ENCODE data around the gene ELP5. TPM values are rescaled to one million over a fixed set of nuclear protein-coding genes. Genes with fewer than 3 reads are reported as not detected.

Gene ELP5
- total RNA-seq, 4 donors from 2014 or later = 13.3 to 52.7 (median 26.7) TPM

DNA sequence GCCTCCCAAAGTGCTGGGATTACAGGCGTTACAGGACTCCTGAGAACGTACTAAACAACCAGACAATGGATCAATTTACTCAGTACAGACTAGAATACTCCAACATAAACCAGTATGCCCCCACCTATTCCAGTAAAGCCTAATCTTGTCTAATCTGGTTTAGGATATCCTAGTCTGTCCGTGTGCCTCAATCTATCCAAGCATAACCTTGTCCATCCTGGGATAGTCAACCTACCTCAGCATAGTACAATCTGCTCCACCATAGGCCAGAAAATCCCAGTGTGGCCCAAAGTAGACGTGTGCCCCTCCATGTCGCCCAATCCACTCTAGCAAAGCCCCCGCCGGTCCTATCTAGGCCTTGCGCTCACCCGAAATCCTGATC lies 18.3 kb upstream of the ELP5 start:
- Histone ChIP-seq H3K27ac (peak overlapping the region; percentile 88 to 99 (median 95)), H3K36me3 (peaks cover 0 to 39% of the 10 kb centered on the region in 2 donors), H3K4me3 (peak overlapping the region; percentile 81 to 99 (median 88)), H3K9me3 (no peaks in the 10 kb centered on the region), H3K27me3 (no peaks in the 10 kb centered on the region), H3K4me1 (peaks cover 29 to 44% of the 10 kb centered on the region in 2 donors)
- no peak for TF ChIP-seq POLR2A (IDR thresholded peaks at IDR 0.05)
- intact Hi-C loops (cut with DNase I; ENCODE audit: low total_unique reads) = loop anchor here (2.0 kb wide), 1 partner anchor 13 kb away; no protein-coding TSS in a partner anchor
- in situ Hi-C loops (cut with MboI; ENCODE audit: low sequenced_read_pairs in 4 of 4) = no loop called here
- ATAC-seq = peak; percentile 3
- no peak for DNase-seq

DNA sequence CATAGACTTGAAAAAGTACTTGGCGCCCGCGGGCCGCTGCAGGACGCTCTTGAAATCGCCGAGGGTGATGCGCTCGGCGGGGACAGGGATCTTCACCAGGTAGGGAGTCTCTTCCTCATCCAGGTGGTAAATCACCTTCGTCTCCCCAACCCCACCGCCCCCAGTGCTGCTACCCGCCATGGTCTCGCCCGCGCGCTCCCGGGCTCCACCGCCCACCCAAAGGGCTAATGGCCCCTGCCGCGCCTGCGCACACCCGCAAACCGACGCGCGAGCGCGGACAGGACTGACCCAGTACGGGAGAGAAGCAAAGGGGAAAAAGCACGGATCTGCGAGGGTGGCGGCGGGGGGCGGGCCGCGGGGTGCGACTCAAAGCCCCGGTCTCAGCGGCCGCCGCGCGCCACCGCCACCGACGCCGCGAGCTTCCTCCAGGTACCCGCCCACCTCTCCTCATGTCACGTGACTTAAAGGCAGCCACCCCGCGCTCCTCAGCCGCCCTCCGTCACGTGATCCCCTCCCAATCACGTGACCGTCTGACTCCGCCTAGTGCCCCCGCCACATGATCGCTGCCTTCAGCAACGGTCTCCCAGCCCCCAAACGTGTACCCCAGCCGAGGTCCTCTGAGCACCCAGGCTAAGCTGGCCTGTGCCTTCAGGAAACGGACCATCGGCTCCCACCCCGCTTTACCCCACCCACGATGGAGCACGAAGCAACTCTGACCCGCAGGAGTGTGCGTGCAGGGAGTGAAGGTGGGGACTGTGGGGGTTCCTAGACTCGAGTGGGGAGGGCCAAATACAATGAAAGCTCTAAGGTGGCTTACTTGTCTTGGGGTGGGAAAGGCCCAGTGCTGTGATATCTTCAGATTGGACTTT lies 17.7 kb upstream of the ELP5 start, which contains the start of gene DVL2:
TSS of gene DVL2 (minus strand) at position 435 of the 869 bp plus-strand sequence. CDS start at position 180, 255 bp downstream.
- in situ Hi-C loops (cut with MboI; ENCODE audit: low sequenced_read_pairs in 4 of 4) = no loop called here
- Histone ChIP-seq H3K4me3 (peak within 1 kb of the TSS; percentile 81 to 99 (median 88)), H3K27ac (peak within 1 kb of the TSS; percentile 88 to 99 (median 95)), H3K9me3 (no peaks in the 10 kb centered on the region), H3K4me1 (peaks cover 29 to 44% of the 10 kb centered on the region in 2 donors), H3K27me3 (no peaks in the 10 kb centered on the region), H3K36me3 (peaks cover 0 to 33% of the 10 kb centered on the region in 2 donors)
- ATAC-seq = peak; percentile 59 to 70
- intact Hi-C loops (cut with DNase I; ENCODE audit: low total_unique reads) = loop anchor here (2.0 kb wide), 1 partner anchor 14 kb away; no protein-coding TSS in a partner anchor
- peak; percentile 93 to 96 for DNase-seq
- peak; percentile 81 to 88 for TF ChIP-seq POLR2A (IDR thresholded peaks at IDR 0.05)
- TF ChIP-seq, protein P1, sequence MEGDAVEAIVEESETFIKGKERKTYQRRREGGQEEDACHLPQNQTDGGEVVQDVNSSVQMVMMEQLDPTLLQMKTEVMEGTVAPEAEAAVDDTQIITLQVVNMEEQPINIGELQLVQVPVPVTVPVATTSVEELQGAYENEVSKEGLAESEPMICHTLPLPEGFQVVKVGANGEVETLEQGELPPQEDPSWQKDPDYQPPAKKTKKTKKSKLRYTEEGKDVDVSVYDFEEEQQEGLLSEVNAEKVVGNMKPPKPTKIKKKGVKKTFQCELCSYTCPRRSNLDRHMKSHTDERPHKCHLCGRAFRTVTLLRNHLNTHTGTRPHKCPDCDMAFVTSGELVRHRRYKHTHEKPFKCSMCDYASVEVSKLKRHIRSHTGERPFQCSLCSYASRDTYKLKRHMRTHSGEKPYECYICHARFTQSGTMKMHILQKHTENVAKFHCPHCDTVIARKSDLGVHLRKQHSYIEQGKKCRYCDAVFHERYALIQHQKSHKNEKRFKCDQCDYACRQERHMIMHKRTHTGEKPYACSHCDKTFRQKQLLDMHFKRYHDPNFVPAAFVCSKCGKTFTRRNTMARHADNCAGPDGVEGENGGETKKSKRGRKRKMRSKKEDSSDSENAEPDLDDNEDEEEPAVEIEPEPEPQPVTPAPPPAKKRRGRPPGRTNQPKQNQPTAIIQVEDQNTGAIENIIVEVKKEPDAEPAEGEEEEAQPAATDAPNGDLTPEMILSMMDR (IDR thresholded peaks at IDR 0.05 in 4 of 5, conservative IDR thresholded peaks at IDR 0.05 in 1 of 5) = peak in 3 of 5 experiments; percentile 4 to 88 (median 77)

DNA sequence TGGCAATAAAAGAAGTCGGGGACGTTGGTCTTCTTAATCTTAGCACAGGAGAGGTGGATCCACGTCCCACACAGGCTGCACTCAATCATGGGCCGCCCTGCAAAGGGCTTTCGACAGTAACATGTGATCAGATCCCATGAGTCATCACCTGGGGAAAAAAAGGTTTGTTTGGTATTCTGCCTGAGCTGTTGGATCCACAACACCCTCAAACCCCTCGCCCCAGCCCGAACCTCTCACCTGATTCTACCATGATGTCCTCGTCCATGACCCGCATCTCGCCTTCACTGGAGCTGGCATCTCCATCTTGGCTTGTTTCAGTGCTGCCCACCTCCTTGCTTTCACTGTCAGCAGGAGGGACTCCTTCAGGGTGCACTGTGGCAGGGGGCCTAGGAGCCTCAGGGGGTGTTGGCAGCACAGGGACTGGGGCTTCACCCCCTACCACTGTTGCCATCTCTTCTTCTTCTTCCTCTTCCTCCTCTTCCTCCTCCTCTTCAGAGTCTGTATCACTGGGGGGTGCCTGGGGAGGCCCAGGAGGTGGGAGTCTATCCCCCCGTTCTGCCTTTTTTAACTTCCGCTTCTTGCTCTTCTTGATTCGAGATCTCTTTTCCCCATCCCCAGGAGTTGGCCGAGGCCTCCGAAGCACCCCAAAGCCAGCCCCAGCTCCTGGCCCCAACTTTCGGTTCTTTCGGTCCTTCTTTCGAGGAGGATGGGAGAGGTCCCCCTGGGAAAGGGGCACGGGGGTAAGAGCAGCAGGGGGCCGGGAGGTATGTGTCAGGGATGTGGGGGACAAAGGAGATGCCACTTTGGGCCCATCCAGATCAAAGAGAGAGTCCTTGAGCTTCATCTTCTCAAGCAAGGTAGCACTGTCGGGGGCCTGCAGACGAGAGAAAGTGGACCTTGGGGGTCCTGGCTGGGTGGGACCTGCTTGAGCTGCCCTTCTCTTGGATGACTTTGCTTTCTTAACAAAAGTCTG lies 16.0 kb upstream of the ELP5 start:
- Histone ChIP-seq H3K4me1 (peaks cover 42 to 57% of the 10 kb centered on the region in 2 donors), H3K36me3 (peaks cover 0 to 26% of the 10 kb centered on the region in 2 donors), H3K4me3 (no peak overlapping the region), H3K27me3 (no peaks in the 10 kb centered on the region), H3K27ac (peak overlapping the region; percentile 88 to 99 (median 95)), H3K9me3 (no peaks in the 10 kb centered on the region)
- TF ChIP-seq POLR2A (IDR thresholded peaks at IDR 0.05) = no peak
- TF ChIP-seq, protein P1 (IDR thresholded peaks at IDR 0.05 in 4 of 5, conservative IDR thresholded peaks at IDR 0.05 in 1 of 5) = no peak
- in situ Hi-C loops (cut with MboI; ENCODE audit: low sequenced_read_pairs in 4 of 4) (no loop called here), intact Hi-C loops (cut with DNase I; ENCODE audit: low total_unique reads) (loop anchor here (2.0 to 5.0 kb wide), 2 partner anchors 15 to 606 kb away; no protein-coding TSS in a partner anchor)
- ATAC-seq = no peak
- peak in 1 of 2 donors; percentile 9 for DNase-seq

DNA sequence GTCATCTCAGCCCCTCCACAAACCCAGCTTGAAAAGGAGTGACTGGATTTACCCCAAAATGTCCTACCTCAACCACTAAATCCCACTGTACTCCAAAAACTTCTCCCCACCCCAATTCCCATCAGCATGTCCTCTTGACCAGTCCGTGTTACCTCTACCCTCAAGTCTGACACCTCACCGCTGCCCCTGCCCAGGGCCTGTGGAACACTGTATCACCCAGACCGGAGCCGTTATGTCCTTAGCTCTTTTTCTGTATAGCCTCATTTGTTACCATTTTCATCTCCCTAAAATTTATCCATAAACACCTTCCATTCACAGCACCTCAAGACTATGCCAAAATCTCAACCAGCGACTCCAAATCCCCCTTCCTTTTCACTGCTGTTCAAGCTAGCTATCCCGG lies 15.2 kb upstream of the ELP5 start:
- ATAC-seq = no peak
- no peak for DNase-seq
- H3K9me3 ChIP-seq = no peaks in the 10 kb centered on the region
- intact Hi-C loops (cut with DNase I; ENCODE audit: low total_unique reads) = loop anchor here (5.0 kb wide), 1 partner anchor 605 kb away; no protein-coding TSS in a partner anchor
- H3K4me3 ChIP-seq = no peak overlapping the region
- no peak for TF ChIP-seq POLR2A (IDR thresholded peaks at IDR 0.05)
- TF ChIP-seq, protein P1 (IDR thresholded peaks at IDR 0.05 in 4 of 5, conservative IDR thresholded peaks at IDR 0.05 in 1 of 5) = no peak
- in situ Hi-C loops (cut with MboI; ENCODE audit: low sequenced_read_pairs in 4 of 4) = no loop called here
- peak overlapping the region; percentile 92 to 99 (median 95) for H3K27ac ChIP-seq
- H3K4me1 ChIP-seq = peaks cover 49 to 58% of the 10 kb centered on the region in 2 donors
- peaks cover 0 to 29% of the 10 kb centered on the region in 2 donors for H3K36me3 ChIP-seq
- H3K27me3 ChIP-seq = no peaks in the 10 kb centered on the region

All from gastrocnemius medialis (tissue), 4 donors.